ENCODE measurements around the gene ANTXR1.

Gene ANTXR1

GRCh38 chr2:69202327-69202726 lies 189.3 kb downstream of the ANTXR1 start:
- no peaks in the 10 kb centered on the region for H3K36me3 ChIP-seq (ENCODE audit: control insufficient read depth, insufficient read depth, low read length)
- no peak overlapping the region for H3K9ac ChIP-seq (ENCODE audit: low read depth, low read length)
- no peaks in the 10 kb centered on the region for H3K4me1 ChIP-seq (ENCODE audit: control insufficient read depth, insufficient read depth, low read length)
- H3K9me3 ChIP-seq (ENCODE audit: control insufficient read depth, insufficient read depth, low read length): no peaks in the 10 kb centered on the region
- H3K27me3 ChIP-seq (ENCODE audit: control insufficient read depth, insufficient read depth, low read length): no peaks in the 10 kb centered on the region
- no peak overlapping the region for H3K4me3 ChIP-seq (ENCODE audit: low read depth, low read length)

DNA sequence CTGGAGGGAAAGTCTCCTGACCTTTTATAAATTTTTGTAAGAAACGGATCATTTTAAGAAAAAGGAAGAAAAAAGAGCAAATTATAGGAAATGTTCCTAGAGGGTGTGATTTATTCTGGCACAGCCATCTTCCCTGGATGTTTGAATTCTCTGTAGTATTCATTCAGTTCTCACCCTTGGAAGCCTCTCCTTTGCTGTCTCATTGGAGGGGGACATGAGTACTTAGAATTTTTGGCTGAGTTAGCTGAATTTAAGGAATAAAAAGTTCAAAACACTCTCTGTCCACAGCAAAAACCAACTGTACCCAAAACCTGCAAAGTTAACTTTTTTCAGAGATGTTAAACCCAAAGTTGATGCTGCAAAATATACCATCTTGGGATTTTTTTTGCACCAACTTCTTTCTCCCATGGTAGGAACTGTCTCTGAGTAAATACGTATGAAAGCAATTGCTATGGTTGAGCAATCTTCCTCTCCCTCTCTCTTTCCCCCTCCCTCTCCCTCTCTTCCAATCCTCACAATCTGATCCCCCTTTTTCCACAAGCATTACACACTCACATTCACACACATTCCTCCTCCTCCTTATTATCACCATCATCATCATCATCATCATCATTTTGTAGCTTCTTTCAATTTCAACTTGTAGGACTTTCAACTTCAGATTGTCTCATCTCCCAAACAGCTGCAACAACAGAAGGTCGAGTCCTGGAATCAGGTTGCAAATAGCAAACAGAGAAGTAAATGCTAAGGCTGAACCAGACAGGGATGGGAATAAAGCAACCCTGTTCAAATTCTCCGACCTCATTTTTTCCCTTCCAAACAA lies 190.4 kb downstream of the ANTXR1 start:
- Histone ChIP-seq H3K4me1 (ENCODE audit: control insufficient read depth, insufficient read depth, low read length) (no peaks in the 10 kb centered on the region), H3K4me3 (ENCODE audit: low read depth, low read length) (no peak overlapping the region), H3K9me3 (ENCODE audit: control insufficient read depth, insufficient read depth, low read length) (no peaks in the 10 kb centered on the region), H3K27me3 (ENCODE audit: control insufficient read depth, insufficient read depth, low read length) (no peaks in the 10 kb centered on the region), H3K36me3 (ENCODE audit: control insufficient read depth, insufficient read depth, low read length) (no peaks in the 10 kb centered on the region), H3K9ac (ENCODE audit: low read depth, low read length) (no peak overlapping the region)

GRCh38 chr2:69204654-69205053 lies 191.7 kb downstream of the ANTXR1 start:
- Histone ChIP-seq H3K4me1 (ENCODE audit: control insufficient read depth, insufficient read depth, low read length) (peaks cover 2% of the 10 kb centered on the region), H3K27me3 (ENCODE audit: control insufficient read depth, insufficient read depth, low read length) (no peaks in the 10 kb centered on the region), H3K36me3 (ENCODE audit: control insufficient read depth, insufficient read depth, low read length) (no peaks in the 10 kb centered on the region), H3K4me3 (ENCODE audit: low read depth, low read length) (no peak overlapping the region), H3K9ac (ENCODE audit: low read depth, low read length) (no peak overlapping the region), H3K9me3 (ENCODE audit: control insufficient read depth, insufficient read depth, low read length) (no peaks in the 10 kb centered on the region)

- H3K9me3 ChIP-seq (ENCODE audit: control insufficient read depth, insufficient read depth, low read length): no peaks in the 10 kb centered on the region
- no peak overlapping the region for H3K4me3 ChIP-seq (ENCODE audit: low read depth, low read length)
- peaks cover 6% of the 10 kb centered on the region for H3K4me1 ChIP-seq (ENCODE audit: control insufficient read depth, insufficient read depth, low read length)
- no peak overlapping the region for H3K9ac ChIP-seq (ENCODE audit: low read depth, low read length)
- no peaks in the 10 kb centered on the region for H3K27me3 ChIP-seq (ENCODE audit: control insufficient read depth, insufficient read depth, low read length)
- no peaks in the 10 kb centered on the region for H3K36me3 ChIP-seq (ENCODE audit: control insufficient read depth, insufficient read depth, low read length)
These were observed 192.1 kb downstream of the ANTXR1 start for GRCh38 chr2:69205076-69205475.

GRCh38 chr2:69205491-69205890 lies 192.5 kb downstream of the ANTXR1 start:
- Histone ChIP-seq H3K4me3 (ENCODE audit: low read depth, low read length) (no peak overlapping the region), H3K36me3 (ENCODE audit: control insufficient read depth, insufficient read depth, low read length) (no peaks in the 10 kb centered on the region), H3K9ac (ENCODE audit: low read depth, low read length) (no peak overlapping the region), H3K4me1 (ENCODE audit: control insufficient read depth, insufficient read depth, low read length) (peaks cover 10% of the 10 kb centered on the region), H3K9me3 (ENCODE audit: control insufficient read depth, insufficient read depth, low read length) (no peaks in the 10 kb centered on the region), H3K27me3 (ENCODE audit: control insufficient read depth, insufficient read depth, low read length) (no peaks in the 10 kb centered on the region)

DNA sequence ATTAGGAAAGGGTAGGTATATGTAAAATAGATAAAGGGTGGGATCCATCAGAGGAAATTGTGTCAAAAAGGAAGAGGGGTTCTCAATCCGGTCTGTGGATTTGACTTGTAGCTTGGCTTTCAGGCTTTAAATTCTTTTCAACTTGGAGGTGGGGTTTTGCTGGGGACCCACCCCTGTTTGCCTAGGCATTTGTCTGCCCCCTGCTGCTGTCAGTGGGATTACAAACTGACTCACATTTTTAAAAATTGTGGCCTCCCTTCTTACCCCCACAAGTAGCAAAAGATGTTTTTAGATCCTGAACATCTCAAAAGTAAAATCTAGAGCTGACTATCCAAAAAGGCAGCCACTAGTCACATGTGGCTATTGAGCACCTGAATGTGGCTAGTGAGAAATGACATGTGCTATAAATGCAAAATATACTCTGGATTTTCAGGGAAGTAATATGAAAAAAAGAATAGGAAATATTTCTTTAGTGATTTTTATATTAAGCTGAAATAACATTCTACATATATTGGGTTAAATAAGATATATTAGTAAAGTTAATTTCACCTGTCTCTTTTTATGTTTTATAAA lies 195.1 kb downstream of the ANTXR1 start:
- no peak overlapping the region for H3K4me3 ChIP-seq (ENCODE audit: low read depth, low read length)
- H3K9ac ChIP-seq (ENCODE audit: low read depth, low read length): no peak overlapping the region
- H3K36me3 ChIP-seq (ENCODE audit: control insufficient read depth, insufficient read depth, low read length): no peaks in the 10 kb centered on the region

GRCh38 chr2:69209482-69209881 lies 196.5 kb downstream of the ANTXR1 start:
- no peak overlapping the region for H3K4me3 ChIP-seq (ENCODE audit: low read depth, low read length)
- H3K36me3 ChIP-seq (ENCODE audit: control insufficient read depth, insufficient read depth, low read length): no peaks in the 10 kb centered on the region
- peaks cover 13% of the 10 kb centered on the region for H3K4me1 ChIP-seq (ENCODE audit: control insufficient read depth, insufficient read depth, low read length)
- no peaks in the 10 kb centered on the region for H3K27me3 ChIP-seq (ENCODE audit: control insufficient read depth, insufficient read depth, low read length)
- no peaks in the 10 kb centered on the region for H3K9me3 ChIP-seq (ENCODE audit: control insufficient read depth, insufficient read depth, low read length)
- H3K9ac ChIP-seq (ENCODE audit: low read depth, low read length): no peak overlapping the region

More for the DNA sequence above, 195.1 kb downstream of the ANTXR1 start:
- Histone ChIP-seq H3K9me3 (ENCODE audit: control insufficient read depth, insufficient read depth, low read length) (no peaks in the 10 kb centered on the region), H3K27me3 (ENCODE audit: control insufficient read depth, insufficient read depth, low read length) (no peaks in the 10 kb centered on the region), H3K4me1 (ENCODE audit: control insufficient read depth, insufficient read depth, low read length) (peaks cover 13% of the 10 kb centered on the region)

DNA sequence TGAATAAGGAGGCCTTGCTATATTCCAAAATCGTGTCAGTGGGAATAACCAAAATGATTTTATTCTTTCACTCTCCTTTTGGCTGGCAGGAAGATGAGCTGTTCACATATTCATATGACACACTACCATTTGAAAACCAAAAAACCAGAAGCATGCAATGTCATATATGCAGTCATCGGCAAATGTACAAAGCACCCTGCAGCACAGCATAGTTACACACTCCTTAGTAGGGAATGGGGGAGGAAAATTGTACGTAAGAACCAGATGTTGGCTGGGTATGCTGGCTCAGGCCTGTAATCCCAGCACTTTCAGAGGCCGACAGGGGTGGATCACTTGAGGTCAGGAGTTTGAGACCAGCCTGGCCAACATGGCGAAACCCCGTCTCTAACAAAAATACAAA lies 197.4 kb downstream of the ANTXR1 start:
- H3K4me1 ChIP-seq (ENCODE audit: control insufficient read depth, insufficient read depth, low read length): peaks cover 13% of the 10 kb centered on the region
- no peaks in the 10 kb centered on the region for H3K9me3 ChIP-seq (ENCODE audit: control insufficient read depth, insufficient read depth, low read length)
- H3K9ac ChIP-seq (ENCODE audit: low read depth, low read length): no peak overlapping the region
- no peaks in the 10 kb centered on the region for H3K36me3 ChIP-seq (ENCODE audit: control insufficient read depth, insufficient read depth, low read length)
- H3K27me3 ChIP-seq (ENCODE audit: control insufficient read depth, insufficient read depth, low read length): no peaks in the 10 kb centered on the region
- H3K4me3 ChIP-seq (ENCODE audit: low read depth, low read length): no peak overlapping the region

DNA sequence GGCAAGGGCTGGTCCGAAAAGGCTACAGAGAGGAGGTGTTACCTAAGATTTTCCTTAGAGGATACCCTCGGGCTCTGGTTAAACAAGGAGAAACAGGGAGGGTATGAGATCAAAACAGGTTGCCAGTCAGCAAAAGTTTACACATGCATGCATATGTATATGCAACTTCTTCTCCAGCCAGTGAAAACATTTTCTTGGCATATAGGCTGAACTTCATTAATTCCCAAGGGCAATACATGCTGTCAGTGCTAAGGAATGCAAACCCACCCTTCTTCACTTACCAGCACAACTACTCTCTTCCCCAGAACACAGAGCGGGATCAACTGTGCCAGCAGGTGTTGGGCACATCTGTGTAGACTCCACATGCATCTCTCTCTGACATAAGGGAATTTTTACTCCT lies 198.1 kb downstream of the ANTXR1 start:
- Histone ChIP-seq H3K4me3 (ENCODE audit: low read depth, low read length) (no peak overlapping the region), H3K36me3 (ENCODE audit: control insufficient read depth, insufficient read depth, low read length) (no peaks in the 10 kb centered on the region)

GRCh38 chr2:69211686-69212085 lies 198.7 kb downstream of the ANTXR1 start:
- H3K4me1 ChIP-seq (ENCODE audit: control insufficient read depth, insufficient read depth, low read length): peaks cover 13% of the 10 kb centered on the region
- H3K4me3 ChIP-seq (ENCODE audit: low read depth, low read length): no peak overlapping the region
- H3K36me3 ChIP-seq (ENCODE audit: control insufficient read depth, insufficient read depth, low read length): no peaks in the 10 kb centered on the region
- no peaks in the 10 kb centered on the region for H3K27me3 ChIP-seq (ENCODE audit: control insufficient read depth, insufficient read depth, low read length)
- no peaks in the 10 kb centered on the region for H3K9me3 ChIP-seq (ENCODE audit: control insufficient read depth, insufficient read depth, low read length)
- H3K9ac ChIP-seq (ENCODE audit: low read depth, low read length): no peak overlapping the region

More for the DNA sequence above, 198.1 kb downstream of the ANTXR1 start:
- Histone ChIP-seq H3K9me3 (ENCODE audit: control insufficient read depth, insufficient read depth, low read length) (no peaks in the 10 kb centered on the region), H3K4me1 (ENCODE audit: control insufficient read depth, insufficient read depth, low read length) (peaks cover 13% of the 10 kb centered on the region), H3K9ac (ENCODE audit: low read depth, low read length) (no peak overlapping the region), H3K27me3 (ENCODE audit: control insufficient read depth, insufficient read depth, low read length) (no peaks in the 10 kb centered on the region)

- no peaks in the 10 kb centered on the region for H3K36me3 ChIP-seq (ENCODE audit: control insufficient read depth, insufficient read depth, low read length)
- H3K4me3 ChIP-seq (ENCODE audit: low read depth, low read length): no peak overlapping the region
- no peaks in the 10 kb centered on the region for H3K27me3 ChIP-seq (ENCODE audit: control insufficient read depth, insufficient read depth, low read length)
- no peaks in the 10 kb centered on the region for H3K9me3 ChIP-seq (ENCODE audit: control insufficient read depth, insufficient read depth, low read length)
- H3K4me1 ChIP-seq (ENCODE audit: control insufficient read depth, insufficient read depth, low read length): peaks cover 13% of the 10 kb centered on the region
- no peak overlapping the region for H3K9ac ChIP-seq (ENCODE audit: low read depth, low read length)
These were observed 199.5 kb downstream of the ANTXR1 start for GRCh38 chr2:69212238-69213028.

Measured in iPS-15b (cell line).